Measurements from ENCODE around the gene FATE1. TPM values are rescaled to one million over a fixed set of nuclear protein-coding genes. Genes with fewer than 3 reads are reported as not detected.

FATE1 gene
- total RNA-seq, 1 donor = not detected

DNA sequence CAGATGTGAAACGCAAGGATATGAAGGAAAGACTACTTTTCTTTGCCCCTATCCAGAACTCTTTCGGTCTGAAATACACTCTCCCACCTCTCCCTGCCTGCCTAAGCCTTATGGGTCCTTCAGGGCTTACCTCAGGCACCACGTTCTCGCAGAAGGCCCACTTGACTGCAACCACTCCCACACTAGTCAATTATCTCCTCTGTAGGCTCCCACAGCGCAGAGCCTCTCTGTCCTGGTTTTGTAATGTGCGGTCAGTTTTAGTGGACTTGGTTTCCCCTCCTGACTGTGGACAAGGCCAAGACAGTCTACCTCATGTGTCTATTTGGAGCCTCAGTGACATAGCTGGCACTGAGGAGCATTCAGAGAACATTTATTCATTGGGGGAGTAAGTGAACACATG lies 29.8 kb downstream of the FATE1 start:
- no peaks in the 10 kb centered on the region for H3K27me3 ChIP-seq (ENCODE audit: insufficient read depth, low read length)
- no peak overlapping the region for H3K4me3 ChIP-seq (ENCODE audit: low read length)

DNA sequence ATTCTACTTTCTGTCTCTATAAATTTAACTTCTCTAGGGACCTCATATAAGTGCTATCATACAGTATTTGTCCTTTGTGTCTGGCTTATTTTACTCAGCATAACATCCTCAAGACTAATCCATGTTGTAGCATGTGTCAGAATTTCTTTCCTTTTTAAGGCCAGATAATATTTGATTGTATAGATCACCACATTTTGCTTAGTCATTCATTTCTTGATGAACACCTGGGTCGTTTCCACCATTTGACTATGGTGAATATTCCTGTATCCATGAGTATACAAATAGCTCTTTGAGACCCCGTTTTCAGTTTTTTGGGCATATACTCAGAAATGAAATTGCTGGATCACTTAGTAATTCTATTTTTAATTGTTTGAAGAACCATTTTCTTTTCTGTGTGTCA lies 30.7 kb downstream of the FATE1 start:
- Histone ChIP-seq H3K4me3 (ENCODE audit: low read length) (no peak overlapping the region), H3K4me1 (ENCODE audit: insufficient read depth, low read length) (no peaks in the 10 kb centered on the region), H3K9me3 (ENCODE audit: low read depth, low read length) (no peaks in the 10 kb centered on the region), H3K27me3 (ENCODE audit: insufficient read depth, low read length) (no peaks in the 10 kb centered on the region)

More for the DNA sequence above, 29.8 kb downstream of the FATE1 start:
- no peaks in the 10 kb centered on the region for H3K9me3 ChIP-seq (ENCODE audit: low read depth, low read length)
- no peaks in the 10 kb centered on the region for H3K4me1 ChIP-seq (ENCODE audit: insufficient read depth, low read length)

DNA sequence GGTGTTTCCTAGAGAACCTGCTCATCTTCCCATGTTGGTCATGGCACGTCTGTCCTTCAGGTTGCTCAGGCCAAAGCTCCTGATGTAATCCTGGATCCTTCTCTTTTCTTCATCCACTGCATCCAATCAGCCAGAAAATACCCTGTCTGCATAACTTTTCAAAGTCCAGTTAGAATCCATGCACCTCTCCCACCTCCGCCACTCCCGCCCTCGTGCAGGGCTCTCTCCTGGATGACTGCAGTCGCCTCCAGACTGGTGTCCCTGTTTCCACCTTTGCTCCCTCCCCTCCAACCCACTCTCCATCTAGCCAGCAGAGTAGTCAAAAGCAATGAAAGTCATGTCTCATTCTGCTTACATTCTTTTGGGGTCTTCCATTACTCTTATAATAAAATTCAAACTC lies 34.7 kb downstream of the FATE1 start:
- Histone ChIP-seq H3K9me3 (ENCODE audit: low read depth, low read length) (no peaks in the 10 kb centered on the region), H3K4me1 (ENCODE audit: insufficient read depth, low read length) (no peaks in the 10 kb centered on the region), H3K4me3 (ENCODE audit: low read length) (no peak overlapping the region), H3K27me3 (ENCODE audit: insufficient read depth, low read length) (no peaks in the 10 kb centered on the region)

DNA sequence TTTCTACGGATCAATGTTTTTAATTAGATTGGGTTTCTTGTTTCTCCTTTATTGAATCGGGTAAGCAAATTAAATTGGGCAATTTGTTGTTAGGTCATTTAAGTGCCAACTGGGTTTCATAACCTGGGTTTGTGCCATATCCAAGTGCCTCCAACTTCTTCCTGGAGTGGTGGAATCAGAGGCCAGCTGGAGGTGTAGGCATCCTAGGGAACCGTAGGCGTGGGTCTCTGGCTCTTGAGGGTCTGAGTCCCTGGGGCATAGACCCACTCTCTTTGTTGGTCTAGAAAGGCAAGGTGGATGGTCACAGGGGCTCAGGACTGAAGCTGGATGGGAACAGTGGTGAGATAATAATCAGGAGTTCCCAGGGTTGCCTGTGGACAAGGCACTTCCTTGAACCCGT lies 37.0 kb downstream of the FATE1 start:
- Histone ChIP-seq H3K4me1 (ENCODE audit: insufficient read depth, low read length) (no peaks in the 10 kb centered on the region), H3K27me3 (ENCODE audit: insufficient read depth, low read length) (no peaks in the 10 kb centered on the region), H3K9me3 (ENCODE audit: low read depth, low read length) (no peaks in the 10 kb centered on the region), H3K4me3 (ENCODE audit: low read length) (no peak overlapping the region)

DNA sequence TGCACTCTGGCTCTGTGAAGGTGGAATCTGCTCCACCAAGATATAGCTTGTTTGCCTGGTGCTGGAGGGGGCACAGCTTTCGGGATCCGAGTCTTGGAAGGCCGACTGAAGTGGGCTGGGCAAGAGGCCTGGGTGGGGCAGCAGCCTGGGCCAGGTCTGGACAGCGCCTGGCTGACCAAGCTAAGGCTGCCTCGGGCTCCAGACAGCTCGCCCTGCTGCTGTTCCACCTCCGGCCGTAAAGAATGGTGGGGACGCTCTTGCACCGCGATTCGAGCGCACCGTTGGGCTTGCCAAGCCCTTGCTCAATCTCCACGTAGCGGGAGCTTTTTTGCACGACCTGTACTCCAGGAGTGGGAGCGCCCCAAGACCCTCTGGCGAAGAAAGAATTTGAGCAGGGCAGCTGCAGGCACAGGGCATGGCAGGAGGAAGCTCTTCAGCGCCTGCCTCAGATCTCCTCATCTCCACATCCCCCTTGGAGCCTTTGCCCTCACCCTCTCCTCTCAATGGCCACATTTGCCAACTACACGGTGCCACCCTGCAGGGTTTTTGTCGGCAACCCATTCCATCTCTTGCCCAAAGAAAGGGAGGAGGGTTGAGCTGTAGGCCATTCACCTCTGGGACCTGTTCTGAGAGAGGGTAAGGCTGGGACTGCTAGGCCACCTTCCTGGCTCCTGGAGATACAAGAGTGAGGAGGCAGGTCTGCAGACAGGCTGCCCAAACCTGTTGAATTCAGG lies 37.6 kb downstream of the FATE1 start:
- Histone ChIP-seq H3K4me1 (ENCODE audit: insufficient read depth, low read length) (no peaks in the 10 kb centered on the region), H3K4me3 (ENCODE audit: low read length) (no peak overlapping the region), H3K27me3 (ENCODE audit: insufficient read depth, low read length) (no peaks in the 10 kb centered on the region), H3K9me3 (ENCODE audit: low read depth, low read length) (no peaks in the 10 kb centered on the region)

DNA sequence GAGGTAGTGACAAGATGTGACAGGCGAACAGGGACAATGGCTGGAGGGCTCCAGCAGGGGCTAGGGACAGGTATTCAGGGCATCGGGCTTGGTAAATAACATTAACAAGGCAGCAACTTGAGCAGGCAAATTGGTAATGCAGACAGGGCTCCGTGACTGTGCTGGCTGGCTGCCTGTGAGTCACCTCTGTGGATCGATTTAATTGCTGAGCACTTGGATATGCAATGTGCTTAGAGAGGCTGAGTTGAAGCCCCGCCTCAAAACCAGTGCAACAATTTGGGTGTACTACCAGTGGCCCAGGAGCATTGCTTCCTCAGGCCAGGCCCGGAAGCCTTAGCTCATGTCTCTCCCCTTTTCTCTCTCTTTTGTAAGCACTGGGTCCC lies 38.2 kb downstream of the FATE1 start:
- Histone ChIP-seq H3K9me3 (ENCODE audit: low read depth, low read length) (no peaks in the 10 kb centered on the region), H3K4me1 (ENCODE audit: insufficient read depth, low read length) (no peaks in the 10 kb centered on the region), H3K27me3 (ENCODE audit: insufficient read depth, low read length) (no peaks in the 10 kb centered on the region), H3K4me3 (ENCODE audit: low read length) (no peak overlapping the region)

DNA sequence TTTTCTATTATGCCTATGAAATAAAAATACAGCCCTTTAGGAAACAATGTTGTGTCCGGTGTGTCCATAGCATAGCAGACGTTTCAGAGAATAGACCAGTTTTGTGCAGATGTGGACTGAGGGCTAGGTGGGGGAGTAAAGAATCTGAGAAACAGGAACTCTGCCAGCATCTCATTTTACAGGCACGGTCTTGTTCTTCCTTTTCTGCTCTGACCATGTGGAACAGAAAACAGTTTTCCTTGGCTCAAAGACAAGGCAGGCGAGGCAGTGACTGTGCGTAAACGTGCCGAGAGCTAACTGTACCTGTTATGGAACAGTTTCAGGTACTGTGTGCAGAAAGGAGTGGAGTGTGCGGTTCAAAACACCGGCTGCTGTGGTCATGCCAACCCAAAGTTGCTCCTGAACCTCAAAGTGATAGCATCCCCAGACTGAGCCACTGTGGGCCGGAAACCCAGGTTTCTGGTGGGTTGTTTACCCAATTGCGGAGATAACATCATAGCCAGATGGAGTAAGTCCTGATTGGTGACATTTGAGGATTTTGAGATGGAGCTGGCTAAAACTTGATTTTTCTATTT lies 38.9 kb downstream of the FATE1 start:
- Histone ChIP-seq H3K4me3 (ENCODE audit: low read length) (no peak overlapping the region), H3K4me1 (ENCODE audit: insufficient read depth, low read length) (no peaks in the 10 kb centered on the region), H3K27me3 (ENCODE audit: insufficient read depth, low read length) (no peaks in the 10 kb centered on the region), H3K9me3 (ENCODE audit: low read depth, low read length) (no peaks in the 10 kb centered on the region)

DNA sequence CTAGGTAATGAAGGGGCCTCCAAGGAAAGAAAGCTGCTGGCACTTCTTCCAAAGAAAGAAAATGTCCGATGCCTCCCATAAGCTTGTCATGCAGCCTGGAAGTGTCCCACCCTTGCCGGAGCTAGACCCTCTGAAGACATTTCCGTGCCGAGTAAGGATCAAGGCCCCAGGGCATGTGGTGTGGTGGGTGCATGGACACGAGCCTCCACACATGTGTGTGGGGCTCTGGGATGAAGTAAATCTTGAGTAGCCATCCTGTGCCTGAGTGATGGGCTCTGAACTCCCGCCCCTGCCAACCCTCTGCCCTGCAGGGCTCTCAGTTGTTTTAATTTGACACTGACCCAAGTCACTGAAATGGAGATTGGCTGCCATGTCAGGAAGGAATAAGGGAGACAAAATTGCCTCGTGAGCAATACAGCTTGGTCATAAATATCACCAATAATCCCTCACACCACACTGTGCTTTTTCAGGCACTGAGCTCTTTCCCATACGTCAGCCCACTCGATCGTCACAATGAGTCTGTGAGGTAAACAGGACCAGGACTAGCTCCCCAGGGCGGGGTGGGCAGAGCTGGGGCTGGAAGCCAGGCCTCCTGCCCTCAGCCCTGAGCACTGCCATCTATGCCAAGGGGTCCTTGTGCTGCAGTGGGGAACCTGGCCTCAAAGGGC lies 43.3 kb downstream of the FATE1 start:
- no peaks in the 10 kb centered on the region for H3K9me3 ChIP-seq (ENCODE audit: low read depth, low read length)
- no peaks in the 10 kb centered on the region for H3K27me3 ChIP-seq (ENCODE audit: insufficient read depth, low read length)
- H3K4me3 ChIP-seq (ENCODE audit: low read length) = no peak overlapping the region
- H3K4me1 ChIP-seq (ENCODE audit: insufficient read depth, low read length) = no peaks in the 10 kb centered on the region

DNA sequence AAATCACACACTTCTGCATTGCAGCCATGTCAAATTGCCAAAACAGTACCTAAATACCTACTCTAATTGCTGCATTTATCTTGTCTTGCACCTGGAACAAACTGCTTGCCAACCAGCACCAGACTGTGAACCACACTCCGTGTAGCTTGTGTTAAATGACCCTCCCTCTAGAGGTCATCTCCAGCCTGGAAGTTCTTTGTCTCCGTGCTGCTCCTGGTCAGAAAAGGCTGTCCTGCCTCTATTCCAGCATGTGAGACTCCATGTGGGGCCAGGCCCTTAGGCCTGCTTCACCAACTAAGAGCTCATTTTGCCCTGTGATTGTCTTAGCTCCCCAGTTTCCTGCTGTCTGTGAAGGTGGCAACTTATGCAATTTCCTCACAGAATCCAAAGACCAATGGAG lies 47.0 kb downstream of the FATE1 start:
- Histone ChIP-seq H3K4me1 (ENCODE audit: insufficient read depth, low read length) (no peaks in the 10 kb centered on the region), H3K9me3 (ENCODE audit: low read depth, low read length) (no peaks in the 10 kb centered on the region), H3K4me3 (ENCODE audit: low read length) (no peak overlapping the region), H3K27me3 (ENCODE audit: insufficient read depth, low read length) (no peaks in the 10 kb centered on the region)

DNA sequence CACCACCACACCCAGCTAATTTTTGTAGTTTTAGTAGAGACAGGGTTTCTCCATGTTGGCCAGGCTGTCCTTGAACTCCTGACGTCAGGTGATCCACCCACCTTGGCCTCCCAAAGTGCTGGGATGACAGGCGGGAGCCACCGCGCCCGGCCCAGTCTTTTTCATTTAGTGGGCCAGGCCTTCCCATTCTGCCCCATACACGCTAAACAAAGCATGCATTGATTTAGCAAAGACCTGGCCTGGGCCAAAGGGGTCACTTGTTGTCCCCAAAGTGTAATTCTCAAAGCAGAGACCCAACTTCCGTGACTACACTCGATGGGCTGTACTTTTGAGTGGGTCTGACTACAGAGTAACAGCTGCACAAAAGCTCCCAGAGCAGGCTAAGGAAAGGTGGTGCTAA lies 47.9 kb downstream of the FATE1 start:
- Histone ChIP-seq H3K4me3 (ENCODE audit: low read length) (no peak overlapping the region), H3K27me3 (ENCODE audit: insufficient read depth, low read length) (no peaks in the 10 kb centered on the region), H3K9me3 (ENCODE audit: low read depth, low read length) (no peaks in the 10 kb centered on the region), H3K4me1 (ENCODE audit: insufficient read depth, low read length) (no peaks in the 10 kb centered on the region)

DNA sequence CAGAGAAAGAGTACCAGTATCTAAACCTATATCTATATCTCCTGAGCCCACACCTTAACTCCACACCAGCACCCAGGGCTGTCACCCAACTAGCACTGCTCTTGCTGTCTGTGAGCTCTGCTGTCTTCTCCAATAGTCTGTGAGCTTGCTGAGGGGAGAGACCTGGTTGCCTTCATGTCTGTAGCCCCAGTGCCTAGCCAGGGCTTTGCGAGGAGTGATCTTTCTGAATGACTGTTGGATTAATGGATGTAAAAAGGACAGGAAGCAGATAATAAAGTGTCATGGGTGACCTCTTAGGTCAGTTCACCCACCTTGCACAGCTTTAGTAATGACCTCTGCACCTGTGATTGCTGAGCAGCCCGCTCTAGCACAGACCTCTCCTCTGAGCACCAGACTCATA lies 49.2 kb downstream of the FATE1 start:
- Histone ChIP-seq H3K9me3 (ENCODE audit: low read depth, low read length) (no peaks in the 10 kb centered on the region), H3K27me3 (ENCODE audit: insufficient read depth, low read length) (no peaks in the 10 kb centered on the region), H3K4me3 (ENCODE audit: low read length) (no peak overlapping the region), H3K4me1 (ENCODE audit: insufficient read depth, low read length) (no peaks in the 10 kb centered on the region)

DNA sequence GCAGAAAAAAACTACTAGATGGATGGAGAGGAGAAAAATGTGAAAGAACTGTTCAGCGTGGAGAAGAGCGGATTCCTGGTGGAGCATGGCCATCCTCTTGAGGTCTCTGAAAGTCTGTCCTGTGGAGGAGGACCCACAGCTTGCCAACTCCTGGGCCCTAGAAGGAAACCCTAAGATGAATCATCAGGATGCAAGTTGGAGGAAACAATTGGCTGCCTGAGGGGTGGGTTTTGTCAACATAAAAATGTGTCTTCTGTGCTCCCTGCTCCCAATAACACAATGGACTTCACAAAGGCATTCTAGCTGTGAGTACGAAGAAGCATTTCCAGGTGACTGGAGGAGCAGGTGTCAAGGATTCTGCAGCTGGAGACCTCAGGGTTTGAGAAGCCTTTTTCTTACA lies 55.9 kb downstream of the FATE1 start:
- Histone ChIP-seq H3K4me3 (ENCODE audit: low read length) (no peak overlapping the region), H3K9me3 (ENCODE audit: low read depth, low read length) (no peaks in the 10 kb centered on the region), H3K4me1 (ENCODE audit: insufficient read depth, low read length) (no peaks in the 10 kb centered on the region), H3K27me3 (ENCODE audit: insufficient read depth, low read length) (no peaks in the 10 kb centered on the region)

Other genes with a start within 250 kb of the FATE1 start
- not detected for gene PASD1, start 152.4 kb upstream of the FATE1 start, total RNA-seq
- not detected for gene PRRG3, start 20.6 kb upstream of the FATE1 start, total RNA-seq
- gene CNGA2, start 18.7 kb downstream of the FATE1 start, total RNA-seq = not detected
- 0.31 TPM for gene MAGEA4, start 196.9 kb downstream of the FATE1 start, total RNA-seq

Data from mononuclear cell (primary cell).